Endothelial cell (in vitro differentiated cells): ENCODE results near the gene LGR4. TPM values are rescaled to one million over a fixed set of nuclear protein-coding genes. Genes with fewer than 3 reads are reported as not detected.

Experiments used
- DNase-seq: peaks from one replicate; pipeline ENCODE4 v3.0.0; 2021; ENCODE audit warnings: low spot score
- H3K27ac Mint-ChIP-seq: one replicate; pipeline ENCODE4 v1.8.0; 2021; ENCODE audit warnings: mixed read lengths, inconsistent platforms; ENCODE audit not compliant: unreplicated experiment
- H3K27me3 Mint-ChIP-seq: one replicate; pipeline ENCODE4 v1.8.0; 2021; ENCODE audit warnings: mild to moderate bottlenecking, moderate library complexity, mixed read lengths, inconsistent platforms; ENCODE audit not compliant: unreplicated experiment
- H3K36me3 Mint-ChIP-seq: one replicate; pipeline ENCODE4 v1.8.0; 2021; ENCODE audit warnings: mild to moderate bottlenecking, low read depth, mixed read lengths, inconsistent platforms; ENCODE audit not compliant: unreplicated experiment
- H3K4me1 Mint-ChIP-seq: one replicate; pipeline ENCODE4 v1.8.0; 2021; ENCODE audit warnings: mild to moderate bottlenecking, mixed read lengths, inconsistent platforms; ENCODE audit not compliant: unreplicated experiment
- H3K4me3 Mint-ChIP-seq: one replicate; pipeline ENCODE4 v1.8.0; 2021; ENCODE audit warnings: mild to moderate bottlenecking, mixed read lengths, inconsistent platforms; ENCODE audit not compliant: unreplicated experiment
- H3K9me3 Mint-ChIP-seq: one replicate; pipeline ENCODE4 v1.8.0; 2021; ENCODE audit warnings: mixed read lengths, inconsistent platforms; ENCODE audit not compliant: unreplicated experiment
- CTCF ChIP-seq: fragments of 200-600 bp; sonication (generic); IDR thresholded peaks from one replicate; pipeline ENCODE4 v1.5.0; 2021; ENCODE audit warnings: antibody characterized with exemption; ENCODE audit not compliant: unreplicated experiment
- total RNA-seq: library from RNA; stranded (reverse); fragmentation: NEBNext Ultra II Directional; extraction: Animal tissue kit (Norgen Biotek cat#: 25700); gene quantifications from one replicate; pipeline ENCODE4 v1.2.1, GENCODE V29; 2021; ENCODE audit not compliant: unreplicated experiment

The LGR4 gene
- total RNA-seq, 1 donor from 2014 or later, result 10.8 TPM

- no peak for TF ChIP-seq CTCF
- Mint-ChIP-seq H3K4me1 (peaks cover 6% of the 10 kb centered on the region), H3K27ac (no peak overlapping the region), H3K9me3 (no peaks in the 10 kb centered on the region), H3K36me3 (no peaks in the 10 kb centered on the region), H3K4me3 (no peak overlapping the region), H3K27me3 (no peaks in the 10 kb centered on the region)
- DNase-seq, result no peak
These were observed 7.0 kb downstream of the LGR4 start for GRCh38 chr11:27465629-27466028.

GRCh38 chr11:27464909-27465308 is 7.7 kb downstream of the LGR4 start:
- Mint-ChIP-seq H3K4me1 (peaks cover 6% of the 10 kb centered on the region), H3K4me3 (no peak overlapping the region), H3K27me3 (no peaks in the 10 kb centered on the region), H3K36me3 (no peaks in the 10 kb centered on the region), H3K9me3 (no peaks in the 10 kb centered on the region), H3K27ac (no peak overlapping the region)
- no peak for DNase-seq
- no peak for TF ChIP-seq CTCF

GRCh38 chr11:27464289-27464696 is 8.3 kb downstream of the LGR4 start:
- no peak for DNase-seq
- no peaks in the 10 kb centered on the region for H3K36me3 Mint-ChIP-seq
- no peaks in the 10 kb centered on the region for H3K27me3 Mint-ChIP-seq
- no peak for TF ChIP-seq CTCF
- no peak overlapping the region for H3K27ac Mint-ChIP-seq
- H3K4me3 Mint-ChIP-seq, result no peak overlapping the region
- H3K4me1 Mint-ChIP-seq, result peaks cover 6% of the 10 kb centered on the region
- no peaks in the 10 kb centered on the region for H3K9me3 Mint-ChIP-seq

GRCh38 chr11:27462543-27462942 is 10.0 kb downstream of the LGR4 start:
- Mint-ChIP-seq H3K9me3 (no peaks in the 10 kb centered on the region), H3K27me3 (no peaks in the 10 kb centered on the region), H3K4me3 (no peak overlapping the region), H3K4me1 (peaks cover 6% of the 10 kb centered on the region), H3K36me3 (no peaks in the 10 kb centered on the region), H3K27ac (no peak overlapping the region)
- no peak for TF ChIP-seq CTCF
- no peak for DNase-seq

- H3K4me3 Mint-ChIP-seq, result no peak overlapping the region
- no peak for DNase-seq
- H3K9me3 Mint-ChIP-seq, result no peaks in the 10 kb centered on the region
- no peak for TF ChIP-seq CTCF
- peaks cover 12% of the 10 kb centered on the region for H3K4me1 Mint-ChIP-seq
- H3K27ac Mint-ChIP-seq, result no peak overlapping the region
- no peaks in the 10 kb centered on the region for H3K27me3 Mint-ChIP-seq
- H3K36me3 Mint-ChIP-seq, result no peaks in the 10 kb centered on the region
These were observed 12.2 kb downstream of the LGR4 start for GRCh38 chr11:27460158-27460978.
